Gastroesophageal sphincter (tissue), 4 donors: ENCODE data around the gene B3GLCT. TPM values are rescaled to one million over a fixed set of nuclear protein-coding genes. Genes with fewer than 3 reads are reported as not detected.
A peak's percentile ranks its signal among the peaks of the same experiment; 100 is the strongest.

Experiments
- ATAC-seq: fragments of 150-250 bp; one replicate; pipeline ENCODE4 v1.9.1; 2016; ENCODE audit warnings: mild to moderate bottlenecking, moderate library complexity
- H3K27ac ChIP-seq, 4 donors: fragments of 200-600 bp; sonication (generic) in 3 of 4; 1 replicate in 3 of 4; 2 replicates in 1 of 4; pipeline ENCODE4 v1.5.1; 2016 to 2019
- H3K27me3 ChIP-seq: fragments of 200-600 bp; sonication (generic); one replicate; pipeline ENCODE4 v1.5.1; 2019
- H3K36me3 ChIP-seq, 2 donors: fragments of 200-600 bp; sonication (generic); one replicate each; pipeline ENCODE4 v1.5.1; 2019; ENCODE audit warnings: control low read depth in 1 of 2
- H3K4me1 ChIP-seq, 3 donors: fragments of 200-600 bp; sonication (generic); 1 replicate in 2 of 3; 2 replicates in 1 of 3; pipeline ENCODE4 v1.5.1; 2016 to 2019; ENCODE audit warnings: control low read depth in 2 of 3
- H3K4me3 ChIP-seq, 2 donors: fragments of 200-600 bp; sonication (generic); one replicate each; pipeline ENCODE4 v1.5.1; 2019; ENCODE audit warnings: mild to moderate bottlenecking in 1 of 2, moderate library complexity in 1 of 2
- H3K9me3 ChIP-seq, 3 donors: fragments of 200-600 bp; sonication (generic); one replicate each; pipeline ENCODE4 v1.5.1; 2017 to 2019; ENCODE audit warnings: control low read depth in 2 of 3
- CTCF ChIP-seq, 4 experiments: fragments of 200-600 bp in 2 of 4; fragments of 450-650 bp in 2 of 4; sonication (generic) in 1 of 4; IDR thresholded peaks; one replicate each; pipeline ENCODE4 v1.5.1; 2017 to 2019; ENCODE audit warnings: antibody characterized with exemption in 4 of 4, mild to moderate bottlenecking in 2 of 4, moderate library complexity in 2 of 4
- EP300 ChIP-seq: sonication (generic); formaldehyde crosslinking; IDR thresholded peaks from one replicate; pipeline ENCODE4 v1.6.1; 2017; ENCODE audit warnings: antibody characterized with exemption, mild to moderate bottlenecking
- POLR2A ChIP-seq, 2 donors: fragments of 450-650 bp; IDR thresholded peaks; one replicate each; pipeline ENCODE4 v1.6.1; 2017; ENCODE audit warnings: antibody characterized with exemption in 2 of 2, mild to moderate bottlenecking in 2 of 2, moderate library complexity in 1 of 2
- POLR2AphosphoS5 ChIP-seq: sonication (generic); formaldehyde crosslinking; IDR thresholded peaks from one replicate; pipeline ENCODE4 v1.6.1; 2017; ENCODE audit warnings: antibody characterized with exemption
- WGBS, 2 donors: methylation state at CpG; one replicate each; pipeline ENCODE4 v1.1.5; 2018; ENCODE audit warnings: low coverage in 1 of 2; 5-methylcytosine and 5-hydroxymethylcytosine counted together
- total RNA-seq, 4 donors: library from RNA; depleted of rRNA; stranded (reverse); fragments of >200 nt; gene quantifications; one replicate each; pipeline ENCODE4 v1.1.0, GENCODE V29; 2016

B3GLCT gene
- total RNA-seq, 4 donors from 2014 or later, result 6.2 to 15.2 (median 7.8) TPM

- WGBS, 2 donors, result 47 to 67% methylated on average over 5 to 7 of the region's 12 CpGs
- no peaks in the 10 kb centered on the region for H3K36me3 ChIP-seq
- no peak overlapping the region for H3K4me3 ChIP-seq
- H3K27ac ChIP-seq, result peak overlapping the region in 3 of 4 donors; percentile 33 to 72 (median 50)
- no peaks in the 10 kb centered on the region for H3K27me3 ChIP-seq
- H3K9me3 ChIP-seq, result no peaks in the 10 kb centered on the region
- peaks cover 0 to 41% (median 13%) of the 10 kb centered on the region in 3 donors for H3K4me1 ChIP-seq
- ATAC-seq, result no peak
- TF ChIP-seq EP300, result no peak
- TF ChIP-seq POLR2A (IDR thresholded peaks at IDR 0.05), result no peak
- TF ChIP-seq POLR2AphosphoS5, result no peak
- no peak for TF ChIP-seq CTCF (IDR thresholded peaks at IDR 0.05)
These were observed 8.9 kb downstream of the B3GLCT start for GRCh38 chr13:31208559-31209122.

- H3K27me3 ChIP-seq, result no peaks in the 10 kb centered on the region
- H3K4me1 ChIP-seq, result peaks cover 0 to 46% (median 13%) of the 10 kb centered on the region in 3 donors
- no peaks in the 10 kb centered on the region for H3K36me3 ChIP-seq
- peak overlapping the region in 2 of 4 donors; percentile 33 to 72 for H3K27ac ChIP-seq
- H3K4me3 ChIP-seq, result no peak overlapping the region
- WGBS, 2 donors, result 11 to 21% methylated on average over 2 to 6 of the region's 8 CpGs
- H3K9me3 ChIP-seq, result no peaks in the 10 kb centered on the region
- no peak for TF ChIP-seq CTCF (IDR thresholded peaks at IDR 0.05)
- no peak for TF ChIP-seq EP300
- peak; percentile 40 for TF ChIP-seq POLR2AphosphoS5
- TF ChIP-seq POLR2A (IDR thresholded peaks at IDR 0.05), result no peak
- ATAC-seq, result peak; percentile 26
These were observed 9.5 kb downstream of the B3GLCT start for GRCh38 chr13:31209172-31209840.

- Histone ChIP-seq H3K4me3 (no peak overlapping the region), H3K9me3 (no peaks in the 10 kb centered on the region), H3K4me1 (peaks cover 0 to 46% (median 13%) of the 10 kb centered on the region in 3 donors), H3K27me3 (no peaks in the 10 kb centered on the region), H3K27ac (peak overlapping the region in 3 of 4 donors; percentile 7 to 72 (median 33)), H3K36me3 (no peaks in the 10 kb centered on the region)
- ATAC-seq, result no peak
- TF ChIP-seq CTCF (IDR thresholded peaks at IDR 0.05) (no peak), POLR2A (IDR thresholded peaks at IDR 0.05) (no peak), POLR2AphosphoS5 (no peak), EP300 (no peak)
- 20 to 21% methylated on average over 4 of the region's 4 CpGs for WGBS, 2 donors
These were observed 10.1 kb downstream of the B3GLCT start for GRCh38 chr13:31209841-31210210.

GRCh38 chr13:31213651-31214289 lies 14.0 kb downstream of the B3GLCT start:
- Histone ChIP-seq H3K4me1 (peaks cover 0 to 31% (median 7%) of the 10 kb centered on the region in 3 donors), H3K36me3 (no peaks in the 10 kb centered on the region), H3K27ac (no peak overlapping the region), H3K9me3 (no peaks in the 10 kb centered on the region), H3K27me3 (no peaks in the 10 kb centered on the region), H3K4me3 (no peak overlapping the region)
- ATAC-seq, result no peak
- WGBS, 2 donors, result 34 to 43% methylated on average over 2 of the region's 2 CpGs
- TF ChIP-seq POLR2A (IDR thresholded peaks at IDR 0.05), result no peak
- no peak for TF ChIP-seq POLR2AphosphoS5
- TF ChIP-seq CTCF (IDR thresholded peaks at IDR 0.05), result no peak
- TF ChIP-seq EP300, result no peak
